Testis (tissue), 3 donors: ENCODE results near the gene SKAP2. TPM values are rescaled to one million over a fixed set of nuclear protein-coding genes. Genes with fewer than 3 reads are reported as not detected.

Source experiments
- DNase-seq: peaks from one replicate; pipeline ENCODE4 v3.0.0-alpha.2; 2019
- H3K27ac ChIP-seq, 2 donors: fragments of 200-600 bp; sonication (generic); one replicate each; pipeline ENCODE4 v1.5.1; 2019
- H3K27me3 ChIP-seq: fragments of 200-600 bp; sonication (generic); one replicate; pipeline ENCODE4 v1.5.1; 2019
- H3K36me3 ChIP-seq: fragments of 200-600 bp; sonication (generic); one replicate; pipeline ENCODE4 v1.5.1; 2017; ENCODE audit warnings: low read depth; ENCODE audit errors: missing control alignments
- H3K4me1 ChIP-seq: fragments of 200-600 bp; sonication (generic); one replicate; pipeline ENCODE4 v1.5.1; 2019
- H3K4me3 ChIP-seq, 2 donors: fragments of 200-600 bp; sonication (generic); one replicate each; pipeline ENCODE4 v1.5.1; 2017 to 2019
- H3K9me3 ChIP-seq: fragments of 200-600 bp; sonication (generic); one replicate; pipeline ENCODE4 v1.5.1; 2017
- CTCF ChIP-seq, 3 experiments: fragments of 450-650 bp in 2 of 3; fragments of 200-600 bp in 1 of 3; sonication (generic) in 1 of 3; IDR thresholded peaks; one replicate each; pipeline ENCODE4 v1.5.1; 2016 to 2019; ENCODE audit warnings: antibody characterized with exemption in 3 of 3, mild to moderate bottlenecking in 2 of 3, moderate library complexity in 1 of 3
- POLR2A ChIP-seq: fragments of 450-650 bp; IDR thresholded peaks from one replicate; pipeline ENCODE4 v1.6.1; 2017; ENCODE audit warnings: antibody characterized with exemption, mild to moderate bottlenecking, moderate library complexity
- WGBS, 2 donors: methylation state at CpG; one replicate each; pipeline ENCODE4 v1.1.5; 2018; 5-methylcytosine and 5-hydroxymethylcytosine counted together
- intact Hi-C: fragments of 100-400 bp; cut with DNase I; formaldehyde crosslinking; loops from one replicate; pipeline ENCODE4 v1.15.1; 2023; ENCODE audit warnings: low total_unique reads
- polyA plus RNA-seq: library from polyadenylated mRNA; stranded (reverse); fragments of 350-450 nt; fragmentation: Illumina TruSeq; extraction: RNeasy Lipid Tissue Mini Kit (QIAGEN cat#74804); gene quantifications from one replicate; pipeline ENCODE4 v1.2.3, GENCODE V29; 2014; ENCODE audit warnings: low read depth, low replicate concordance; ENCODE audit not compliant: insufficient read depth
- total RNA-seq, 2 donors: library from RNA; depleted of rRNA; stranded (reverse); fragments of >200 nt; gene quantifications; one replicate each; pipeline ENCODE4 v1.2.3, GENCODE V29; 2016

SKAP2 gene
- total and polyA plus RNA-seq, 3 donors from 2014 or later: 33.1 to 43.6 (median 33.9) TPM

GRCh38 chr7:26624839-26625238, 239.6 kb downstream of the SKAP2 start:
- 82 to 83% methylated on average over 12 of the region's 12 CpGs for WGBS, 2 donors
- no peak for TF ChIP-seq POLR2A
- no peak for TF ChIP-seq CTCF (IDR thresholded peaks at IDR 0.05)
- Histone ChIP-seq H3K4me3 (no peak overlapping the region), H3K4me1 (no peaks in the 10 kb centered on the region), H3K27me3 (no peaks in the 10 kb centered on the region), H3K27ac (no peak overlapping the region), H3K36me3 (no peaks in the 10 kb centered on the region), H3K9me3 (no peaks in the 10 kb centered on the region)
- no peak for DNase-seq
- intact Hi-C loops: no loop called here

GRCh38 chr7:26624431-26624830, 240.0 kb downstream of the SKAP2 start:
- Histone ChIP-seq H3K27ac (no peak overlapping the region), H3K9me3 (no peaks in the 10 kb centered on the region), H3K4me1 (no peaks in the 10 kb centered on the region), H3K36me3 (no peaks in the 10 kb centered on the region), H3K27me3 (no peaks in the 10 kb centered on the region), H3K4me3 (no peak overlapping the region)
- intact Hi-C loops: no loop called here
- no peak for TF ChIP-seq POLR2A
- no peak for TF ChIP-seq CTCF (IDR thresholded peaks at IDR 0.05)
- 82 to 85% methylated on average over 5 of the region's 5 CpGs for WGBS, 2 donors
- DNase-seq: no peak

GRCh38 chr7:26620352-26620751, 244.0 kb downstream of the SKAP2 start:
- 79 to 83% methylated on average over 12 of the region's 12 CpGs for WGBS, 2 donors
- no peak overlapping the region for H3K27ac ChIP-seq
- no peaks in the 10 kb centered on the region for H3K4me1 ChIP-seq
- no peak overlapping the region for H3K4me3 ChIP-seq
- H3K36me3 ChIP-seq: no peaks in the 10 kb centered on the region
- no peak for DNase-seq
- intact Hi-C loops: no loop called here
- no peaks in the 10 kb centered on the region for H3K9me3 ChIP-seq
- TF ChIP-seq CTCF (IDR thresholded peaks at IDR 0.05) (no peak), POLR2A (no peak)
- H3K27me3 ChIP-seq: no peaks in the 10 kb centered on the region

- Histone ChIP-seq H3K36me3 (no peaks in the 10 kb centered on the region), H3K4me1 (no peaks in the 10 kb centered on the region), H3K9me3 (no peaks in the 10 kb centered on the region), H3K27me3 (no peaks in the 10 kb centered on the region), H3K4me3 (no peak overlapping the region), H3K27ac (no peak overlapping the region)
- no peak for DNase-seq
- WGBS, 2 donors: 97% methylated on average over 4 of the region's 4 CpGs
- no peak for TF ChIP-seq CTCF (IDR thresholded peaks at IDR 0.05)
- no peak for TF ChIP-seq POLR2A
- intact Hi-C loops: no loop called here
These were observed 244.9 kb downstream of the SKAP2 start for GRCh38 chr7:26619348-26619984.

GRCh38 chr7:26618898-26619297, 245.5 kb downstream of the SKAP2 start:
- TF ChIP-seq POLR2A (no peak), CTCF (IDR thresholded peaks at IDR 0.05) (no peak)
- Histone ChIP-seq H3K4me3 (no peak overlapping the region), H3K27ac (no peak overlapping the region), H3K4me1 (no peaks in the 10 kb centered on the region), H3K9me3 (no peaks in the 10 kb centered on the region), H3K27me3 (no peaks in the 10 kb centered on the region), H3K36me3 (no peaks in the 10 kb centered on the region)
- intact Hi-C loops: no loop called here
- 86% methylated on average over 8 of the region's 8 CpGs for WGBS, 2 donors
- DNase-seq: no peak
